ENCODE data around the gene POLR3B. TPM values are rescaled to one million over a fixed set of nuclear protein-coding genes. Genes with fewer than 3 reads are reported as not detected.

Gene POLR3B
- total RNA-seq, 4 donors from 2014 or later: 5.7 to 7.9 (median 6.4) TPM

GRCh38 chr12:106321139-106321850 is 36.3 kb upstream of the POLR3B start:
- Histone ChIP-seq H3K4me1 (peaks cover 0 to 6% (median 0%) of the 10 kb centered on the region in 3 donors), H3K4me3 (no peak overlapping the region), H3K27me3 (no peaks in the 10 kb centered on the region), H3K36me3 (peaks cover 21 to 97% of the 10 kb centered on the region in 2 donors), H3K9me3 (no peaks in the 10 kb centered on the region), H3K27ac (no peak overlapping the region)
- peak; percentile 63 for ATAC-seq
- TF ChIP-seq CTCF (IDR thresholded peaks at IDR 0.05) (no peak), POLR2A (IDR thresholded peaks at IDR 0.05) (no peak), EP300 (IDR thresholded peaks at IDR 0.05) (no peak), POLR2AphosphoS5 (IDR thresholded peaks at IDR 0.05) (no peak)
- WGBS, 2 donors (ENCODE audit: low coverage in 1 of 2): 68% methylated on average over 7 of the region's 7 CpGs; no CpG with 5 or more reads in 1 of the 2 donors

- peaks cover 18 to 97% of the 10 kb centered on the region in 2 donors for H3K36me3 ChIP-seq
- no peaks in the 10 kb centered on the region for H3K4me1 ChIP-seq
- WGBS, 2 donors (ENCODE audit: low coverage in 1 of 2): 93 to 95% methylated on average over 2 of the region's 2 CpGs
Observed at GRCh38 chr12:106323537-106323936, 34.0 kb upstream of the POLR3B start.

GRCh38 chr12:106327309-106327869 is 30.2 kb upstream of the POLR3B start:
- no peak overlapping the region for H3K27ac ChIP-seq
- H3K9me3 ChIP-seq: no peaks in the 10 kb centered on the region
- 73 to 100% methylated on average over 1 to 2 of the region's 2 CpGs for WGBS, 2 donors (ENCODE audit: low coverage in 1 of 2)
- TF ChIP-seq POLR2A (IDR thresholded peaks at IDR 0.05) (no peak), CTCF (IDR thresholded peaks at IDR 0.05) (no peak), POLR2AphosphoS5 (IDR thresholded peaks at IDR 0.05) (no peak), EP300 (IDR thresholded peaks at IDR 0.05) (no peak)
- H3K4me1 ChIP-seq: peaks cover 0 to 5% (median 0%) of the 10 kb centered on the region in 3 donors
- H3K36me3 ChIP-seq: peaks cover 7 to 97% of the 10 kb centered on the region in 2 donors
- ATAC-seq: no peak
- H3K4me3 ChIP-seq: no peak overlapping the region
- H3K27me3 ChIP-seq: no peaks in the 10 kb centered on the region

More at GRCh38 chr12:106323537-106323936, 34.0 kb upstream of the POLR3B start:
- H3K9me3 ChIP-seq: no peaks in the 10 kb centered on the region
- no peak overlapping the region for H3K27ac ChIP-seq
- ATAC-seq: no peak
- H3K27me3 ChIP-seq: no peaks in the 10 kb centered on the region
- no peak overlapping the region for H3K4me3 ChIP-seq
- TF ChIP-seq CTCF (IDR thresholded peaks at IDR 0.05): no peak

GRCh38 chr12:106328735-106329134 is 28.8 kb upstream of the POLR3B start:
- Histone ChIP-seq H3K4me3 (no peak overlapping the region), H3K27ac (no peak overlapping the region), H3K27me3 (no peaks in the 10 kb centered on the region), H3K4me1 (peaks cover 0 to 5% (median 0%) of the 10 kb centered on the region in 3 donors), H3K9me3 (no peaks in the 10 kb centered on the region), H3K36me3 (peaks cover 7 to 93% of the 10 kb centered on the region in 2 donors)
- ATAC-seq: no peak
- WGBS, 2 donors (ENCODE audit: low coverage in 1 of 2): 73 to 80% methylated on average over 2 to 7 of the region's 7 CpGs
- no peak for TF ChIP-seq EP300 (IDR thresholded peaks at IDR 0.05)
- no peak for TF ChIP-seq POLR2A (IDR thresholded peaks at IDR 0.05)
- no peak for TF ChIP-seq CTCF (IDR thresholded peaks at IDR 0.05)
- TF ChIP-seq POLR2AphosphoS5 (IDR thresholded peaks at IDR 0.05): no peak
